GM18499 (cell line): Measurements from ENCODE around the gene ZNF460.

Experiments
- ATAC-seq: cut with Tn5 transposase; IDR thresholded peaks from one replicate; pipeline ENCODE4 v1.9.1; 2021; ENCODE audit warnings: moderate number of reproducible peaks; ENCODE audit not compliant: insufficient read depth, unreplicated experiment

The ZNF460 gene

DNA sequence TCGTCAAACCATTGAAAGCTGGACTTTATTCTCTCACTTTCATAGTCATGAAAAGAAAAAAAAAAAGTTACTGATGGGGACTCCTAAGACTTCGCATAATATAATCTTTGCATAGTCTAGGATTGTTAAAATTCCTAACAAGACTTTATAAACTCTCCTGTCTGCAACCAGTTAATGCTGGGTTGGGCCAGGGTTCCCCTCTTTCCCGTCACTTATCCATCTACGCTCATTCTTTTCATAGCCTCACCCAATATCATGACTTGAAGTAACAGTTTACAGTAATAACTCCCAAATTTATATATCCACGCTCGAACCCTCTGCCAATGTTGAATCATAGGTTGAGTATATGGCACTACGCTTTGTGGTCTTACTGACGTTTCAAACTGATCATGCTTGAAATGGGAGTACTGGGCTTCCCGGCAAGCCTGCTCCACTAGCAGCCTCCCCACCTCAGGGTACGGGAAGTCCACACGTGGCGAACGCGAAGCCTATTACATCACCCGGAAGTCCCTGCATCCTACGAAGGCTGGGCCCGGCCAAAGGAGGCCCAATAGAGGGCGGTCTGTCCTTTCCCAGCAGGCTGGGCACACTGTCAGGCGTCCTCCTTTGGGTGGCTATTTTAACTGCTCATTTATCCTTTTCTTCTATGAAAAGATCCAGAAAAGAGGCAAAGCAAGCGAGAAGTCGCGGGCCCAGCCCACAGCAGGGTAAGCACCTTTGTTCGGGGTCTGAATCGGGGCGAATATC, 694 bp upstream of the ZNF460 start:
- ATAC-seq, result peak; percentile 43

DNA sequence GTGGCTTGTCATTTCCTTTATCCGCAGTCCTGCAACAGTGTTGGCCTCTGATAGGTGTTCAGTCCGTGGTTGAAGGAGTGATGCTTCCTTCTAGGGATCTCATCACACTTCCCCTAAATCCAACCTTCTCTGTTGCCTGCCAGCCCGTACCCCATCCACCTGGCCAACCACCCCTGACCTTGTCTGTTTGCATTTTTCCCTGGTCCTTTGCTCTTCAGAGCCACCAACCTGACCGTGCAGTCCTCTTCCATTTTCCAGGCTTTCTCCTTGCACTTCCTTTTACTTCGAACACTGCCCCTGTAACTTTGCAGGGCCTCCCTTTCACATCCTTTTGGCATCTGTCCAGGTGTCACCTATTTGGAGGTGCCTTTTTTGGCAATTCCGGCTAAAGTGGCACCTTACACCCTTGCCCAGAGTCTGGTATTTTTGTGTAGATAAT, 696 bp downstream of the ZNF460 start:
- no peak for ATAC-seq

DNA sequence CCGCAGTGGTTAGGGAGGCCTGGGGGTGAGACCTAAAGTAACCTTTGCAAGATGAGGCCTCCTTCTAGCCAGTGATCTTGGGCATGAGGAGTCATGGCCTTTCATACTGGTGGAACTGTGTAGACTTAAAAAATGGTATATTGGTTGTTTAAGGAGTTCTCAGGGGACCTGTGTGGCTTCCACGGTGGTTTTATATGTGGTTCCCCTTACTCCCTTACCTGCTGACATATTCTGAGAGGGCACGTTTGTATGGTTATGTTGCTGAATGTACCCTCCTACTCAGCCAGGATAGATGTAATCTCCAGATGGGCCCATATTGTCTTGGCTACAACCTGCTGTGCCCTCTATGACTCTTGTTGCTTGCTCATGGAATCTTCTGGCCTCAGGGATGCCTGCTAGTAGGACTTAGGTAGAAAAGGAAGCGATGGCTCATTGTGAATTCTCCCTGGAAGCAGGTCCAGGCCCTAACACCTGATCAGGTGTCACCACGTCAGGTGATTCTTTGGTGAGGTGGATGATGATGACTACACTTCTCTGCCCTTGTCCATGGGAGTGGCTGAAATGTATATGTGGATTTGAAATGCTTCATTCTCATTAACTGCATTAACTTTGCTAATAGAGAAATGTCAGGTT, 1.8 kb downstream of the ZNF460 start:
- ATAC-seq, result no peak

DNA sequence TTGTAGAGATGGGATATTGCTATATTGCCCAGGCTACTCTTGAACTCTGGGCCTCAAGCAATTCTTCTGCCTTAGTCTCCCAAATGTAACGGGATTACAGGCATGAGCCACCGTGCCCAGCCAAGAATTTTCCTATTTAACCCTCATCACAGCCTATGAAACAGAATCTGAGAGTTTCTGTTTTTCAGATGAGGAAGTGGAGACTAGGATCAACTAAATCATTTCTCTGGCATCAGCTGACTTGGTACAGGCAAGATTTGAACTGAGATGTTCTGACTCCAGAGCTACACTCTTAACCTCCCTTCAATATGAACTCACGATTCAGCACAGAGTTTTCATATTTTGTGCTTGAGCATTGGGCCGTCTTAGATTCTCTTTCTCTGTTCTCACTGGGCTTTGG, 8.1 kb downstream of the ZNF460 start:
- ATAC-seq, result no peak

DNA sequence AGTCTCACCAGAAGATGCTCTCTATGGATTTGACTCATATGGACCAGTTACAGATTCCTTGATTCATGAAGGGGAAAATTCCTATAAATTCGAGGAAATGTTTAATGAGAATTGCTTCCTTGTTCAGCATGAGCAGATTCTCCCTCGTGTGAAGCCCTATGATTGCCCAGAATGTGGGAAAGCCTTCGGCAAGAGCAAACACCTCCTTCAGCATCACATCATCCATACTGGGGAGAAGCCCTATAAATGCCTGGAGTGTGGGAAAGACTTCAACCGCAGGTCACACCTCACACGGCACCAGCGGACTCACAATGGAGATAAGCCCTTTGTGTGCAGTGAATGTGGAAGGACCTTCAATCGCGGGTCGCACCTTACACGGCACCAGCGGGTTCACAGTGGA, 10.7 kb downstream of the ZNF460 start:
- ATAC-seq, result no peak

DNA sequence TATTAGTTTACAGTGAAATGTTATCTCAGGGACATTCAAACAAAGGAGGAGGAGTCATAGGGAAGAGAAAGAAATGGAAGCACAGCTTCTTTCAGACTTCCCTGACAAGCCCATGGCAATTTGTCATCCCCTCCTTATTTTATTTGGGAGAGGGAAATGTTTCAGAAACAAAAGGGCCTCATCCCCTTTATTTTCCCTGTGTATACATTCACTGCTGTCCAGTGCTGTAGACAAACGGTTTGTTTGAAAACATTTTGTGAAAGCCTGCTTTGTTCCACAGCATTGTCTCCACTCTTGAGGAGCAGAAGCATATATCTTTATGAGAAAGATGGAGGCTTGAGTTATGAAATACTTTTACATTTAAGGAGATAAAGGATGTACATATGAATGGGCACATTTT, 12.3 kb downstream of the ZNF460 start:
- ATAC-seq, result no peak

DNA sequence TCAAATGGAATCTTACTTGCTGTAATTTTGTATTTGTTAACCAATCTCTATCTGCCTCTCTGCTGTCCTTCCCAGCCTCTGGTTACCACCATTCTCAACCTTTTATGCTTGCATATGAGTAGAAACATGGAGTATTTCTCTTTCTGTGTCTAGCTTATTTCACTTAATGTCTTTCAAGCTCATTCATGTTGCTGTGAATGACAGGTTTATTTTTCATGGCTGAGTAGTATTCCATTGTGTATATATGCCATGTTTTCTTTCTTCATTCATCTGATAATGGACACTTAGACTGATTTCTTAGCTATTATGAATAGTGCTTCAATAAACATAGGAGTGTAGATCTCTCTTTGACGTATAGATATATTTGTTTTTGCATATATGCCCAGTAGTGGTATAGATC, 13.4 kb downstream of the ZNF460 start:
- ATAC-seq, result no peak

DNA sequence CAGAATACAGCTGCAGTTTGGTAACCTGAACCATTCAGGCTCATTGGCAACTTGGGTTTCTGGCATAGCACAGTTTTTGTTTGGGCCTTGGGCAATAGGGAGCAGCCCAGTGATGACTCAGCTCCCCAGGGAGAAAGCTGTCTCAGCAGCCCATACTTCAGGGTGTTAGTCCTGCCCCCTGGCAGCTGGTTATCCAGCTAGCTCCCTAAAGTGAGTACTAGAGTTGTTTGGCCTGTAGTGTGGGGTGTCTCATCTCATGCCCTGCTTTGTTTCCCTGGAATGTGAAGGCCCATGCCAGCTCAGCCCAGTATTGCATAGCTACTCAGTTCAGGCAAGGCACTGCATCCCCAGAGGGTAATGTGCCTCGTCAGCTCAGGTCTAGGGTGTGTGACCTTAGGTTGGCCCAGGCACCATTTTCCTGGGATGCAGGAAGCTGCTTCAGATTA, 21.8 kb downstream of the ZNF460 start:
- ATAC-seq, result no peak

DNA sequence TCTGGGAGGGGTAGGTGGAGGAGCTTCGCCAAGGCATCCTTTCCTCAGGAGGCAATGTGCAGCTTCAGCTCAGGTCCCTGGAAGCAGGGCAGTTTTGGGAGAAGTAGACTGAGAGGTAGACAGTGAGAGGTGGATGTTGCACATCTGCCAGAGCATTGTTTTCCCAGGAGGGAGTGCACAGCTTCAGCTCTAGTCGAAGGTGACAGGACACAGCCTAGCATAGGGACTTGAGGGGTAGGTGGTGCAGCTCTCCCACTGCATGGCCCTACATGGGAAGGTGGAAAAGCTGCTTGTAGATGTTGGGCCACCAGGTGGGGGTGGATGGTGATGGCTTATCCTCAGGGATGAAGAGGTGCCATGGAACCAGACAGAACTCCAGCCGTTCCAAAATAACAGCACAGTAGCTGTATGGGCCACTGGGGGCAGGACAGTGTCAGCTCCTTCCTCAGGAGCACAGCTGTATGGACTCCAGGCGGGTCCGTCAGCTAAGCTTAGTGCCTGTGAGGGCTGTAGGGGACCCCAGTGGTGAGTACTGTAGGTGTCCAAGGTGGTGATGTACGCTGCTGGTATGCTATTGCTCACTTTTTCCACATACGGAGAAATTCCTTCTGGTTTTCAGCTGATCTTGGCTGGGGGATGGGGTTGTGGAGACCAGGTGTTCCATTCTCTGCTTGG, 22.6 kb downstream of the ZNF460 start:
- no peak for ATAC-seq

DNA sequence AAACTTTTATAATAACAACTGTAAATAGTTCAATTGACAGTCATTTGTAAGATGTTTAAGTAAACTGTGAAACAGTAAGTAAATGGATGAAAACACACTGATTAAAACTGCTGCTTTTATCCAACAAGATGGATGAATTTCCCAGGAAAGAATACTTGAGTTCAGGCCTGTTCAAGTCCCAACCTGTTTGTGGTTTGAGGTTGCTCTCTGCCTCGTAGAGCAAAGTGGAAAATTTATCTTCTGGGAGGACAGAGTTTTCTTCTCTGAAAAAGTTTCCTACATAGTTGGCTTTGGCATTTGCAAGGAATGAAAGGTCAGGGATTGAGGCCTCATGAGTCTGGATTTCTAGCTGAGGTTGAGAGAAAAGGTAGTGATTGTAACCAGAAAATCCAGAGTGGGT, 24.8 kb downstream of the ZNF460 start:
- no peak for ATAC-seq

DNA sequence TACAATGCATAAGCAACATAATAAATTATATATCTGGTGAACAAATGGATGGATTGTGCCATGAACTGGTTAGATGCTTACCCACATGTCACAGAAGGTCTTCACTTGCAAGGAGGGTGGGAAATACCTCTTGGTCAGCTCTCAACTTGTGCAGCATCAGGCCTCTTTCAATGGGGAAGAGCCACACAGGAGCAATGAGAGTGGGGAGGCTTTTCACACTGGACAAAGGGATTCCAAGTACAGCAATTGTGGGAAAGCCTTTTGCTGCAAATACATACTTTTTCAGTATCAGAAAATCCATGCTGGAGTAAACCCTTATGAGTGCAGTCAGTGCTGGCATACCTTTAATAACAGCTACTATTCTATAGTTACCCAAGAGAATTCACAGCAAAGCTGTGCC, 28.2 kb downstream of the ZNF460 start:
- ATAC-seq, result no peak

DNA sequence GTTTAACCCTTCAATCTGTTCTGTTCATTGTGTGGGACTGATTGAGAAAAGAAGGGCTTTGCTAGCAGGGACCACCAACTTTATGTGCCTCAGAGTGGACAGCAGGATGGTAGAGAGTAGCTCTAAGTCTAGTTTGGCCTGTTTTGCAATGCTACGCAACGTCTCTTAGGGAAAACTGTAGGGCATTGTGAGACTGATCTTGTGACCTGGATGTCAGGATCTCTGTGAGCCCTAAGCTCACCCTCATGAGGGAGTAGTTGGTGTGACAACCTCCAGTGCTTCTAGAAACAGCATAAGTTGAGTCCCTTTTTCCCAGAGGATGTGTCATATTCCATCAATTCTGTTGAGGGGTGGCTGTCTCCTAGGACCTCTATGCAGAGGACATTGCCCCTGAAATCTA, 30.5 kb downstream of the ZNF460 start:
- ATAC-seq, result no peak

DNA sequence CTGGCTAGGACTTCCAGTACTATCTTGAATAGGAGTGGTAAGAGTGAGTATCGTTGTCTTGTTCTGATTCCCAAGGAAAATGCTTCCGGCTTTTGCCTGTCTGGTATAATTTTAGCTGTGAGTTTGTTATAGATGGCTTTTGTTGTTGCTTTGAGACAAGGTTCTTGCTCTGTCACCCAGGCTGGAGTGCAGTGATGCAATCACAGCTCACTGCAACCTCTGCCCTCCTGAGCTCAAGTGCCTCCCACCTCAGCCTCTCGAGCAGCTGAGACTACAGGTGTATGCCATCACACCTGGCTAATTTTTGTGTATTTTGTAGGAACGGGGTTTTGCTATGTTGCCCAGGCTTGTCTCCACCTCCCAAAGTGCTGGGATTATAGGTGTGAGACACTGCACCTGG, 33.9 kb downstream of the ZNF460 start:
- ATAC-seq, result no peak

DNA sequence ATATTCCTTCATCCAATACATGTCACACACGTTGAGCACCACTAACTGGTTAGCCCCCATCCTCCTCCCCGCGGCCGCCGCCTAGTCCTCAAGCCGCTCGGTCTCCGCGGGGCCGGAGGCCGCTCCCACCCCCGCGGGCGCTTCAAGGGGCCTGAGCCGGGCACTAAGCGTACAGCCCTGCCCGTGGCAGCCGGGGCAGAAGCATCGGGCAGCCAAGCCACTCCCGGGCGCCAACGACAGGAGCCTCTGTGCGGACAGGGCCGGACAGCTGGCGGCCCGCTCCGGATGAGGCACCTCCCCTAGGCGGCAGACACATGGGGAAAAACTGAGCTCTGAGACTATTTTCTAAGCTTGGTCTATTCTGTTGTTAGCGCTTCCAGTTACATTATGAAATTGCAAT, 37.2 kb downstream of the ZNF460 start:
- ATAC-seq, result no peak

DNA sequence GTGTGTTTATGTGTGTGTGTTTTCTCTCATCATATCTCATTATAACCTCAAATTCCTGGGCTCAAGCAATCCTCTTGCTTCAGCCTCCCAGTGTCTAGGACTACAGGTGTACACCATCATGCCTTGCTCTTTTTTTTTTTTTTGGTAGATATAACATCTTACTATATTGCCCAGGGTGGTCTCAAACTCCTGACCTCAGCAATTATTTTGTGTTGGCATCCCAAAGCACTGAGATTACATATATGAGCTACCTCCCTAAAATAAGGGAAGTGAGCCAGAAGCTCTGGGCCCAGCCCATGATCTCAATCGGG, 39.5 kb downstream of the ZNF460 start:
- no peak for ATAC-seq

DNA sequence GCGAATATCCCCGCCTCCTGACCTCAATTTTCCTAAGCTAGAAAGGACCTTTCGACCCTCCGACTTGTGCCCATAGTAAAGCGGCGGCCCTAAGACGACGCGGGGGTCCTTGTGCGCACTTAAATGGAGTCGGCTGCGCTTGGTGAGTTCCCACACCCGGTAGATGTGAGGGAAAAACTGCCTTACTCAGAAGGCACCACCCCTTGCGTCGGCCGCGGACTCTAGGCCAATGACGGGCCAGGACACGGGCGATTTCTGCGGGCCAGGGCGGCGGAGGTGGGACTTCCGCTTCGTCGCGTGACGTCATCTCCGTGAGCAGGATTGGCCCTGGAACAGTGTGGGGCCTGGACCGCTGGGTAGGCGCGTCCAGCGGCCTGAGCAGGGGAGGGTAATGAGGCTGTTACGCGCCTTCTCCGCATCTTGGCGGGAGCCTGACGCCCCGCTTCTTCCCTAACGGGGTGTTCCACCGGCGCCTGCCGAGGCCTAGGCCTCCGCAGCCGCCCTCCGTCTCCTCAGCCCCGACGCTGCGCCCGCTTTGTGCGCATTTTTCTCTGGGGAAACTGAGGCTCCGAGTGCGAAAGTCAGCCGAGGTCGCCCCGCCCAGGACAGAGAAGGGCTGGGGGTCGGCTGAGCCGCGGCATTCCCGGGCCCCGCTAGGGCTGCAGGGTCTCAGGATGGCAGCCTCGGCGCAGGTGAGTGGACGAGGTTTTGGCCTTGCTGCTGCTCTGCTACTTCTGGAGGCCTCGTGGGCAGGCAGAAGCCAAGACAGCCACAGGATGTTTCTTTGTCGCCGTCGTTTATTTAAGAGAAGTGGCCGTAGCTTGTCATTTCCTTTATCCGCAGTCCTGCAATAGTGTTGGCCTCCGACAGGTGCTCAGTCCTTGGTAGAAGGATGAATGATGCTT, 40.1 kb downstream of the ZNF460 start, which contains the start of gene ZNF543:
ZNF543 (plus strand) TSS at position 293 of the 905 bp plus-strand sequence; CDS start at position 675, 382 bp downstream.
- ATAC-seq, result no peak

DNA sequence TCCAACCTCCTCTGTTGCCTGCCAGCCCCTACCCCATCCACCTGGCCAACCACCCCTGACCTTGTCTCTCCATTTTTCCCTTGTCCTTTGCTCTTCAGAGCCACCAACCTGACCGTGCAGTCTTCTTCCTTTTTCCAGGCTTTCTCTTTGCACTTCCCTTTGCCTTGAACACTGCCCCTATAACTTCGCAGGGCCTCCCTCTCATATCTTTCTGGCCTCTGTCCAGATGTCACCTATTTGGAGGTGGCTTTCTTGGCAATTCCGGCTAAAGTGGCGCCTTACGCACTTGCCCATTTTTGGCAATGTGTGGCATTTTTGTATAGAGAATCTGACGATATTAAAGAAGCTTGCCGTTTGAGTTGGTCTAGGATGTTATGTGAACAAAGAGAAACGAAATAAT, 40.8 kb downstream of the ZNF460 start:
- ATAC-seq, result no peak

DNA sequence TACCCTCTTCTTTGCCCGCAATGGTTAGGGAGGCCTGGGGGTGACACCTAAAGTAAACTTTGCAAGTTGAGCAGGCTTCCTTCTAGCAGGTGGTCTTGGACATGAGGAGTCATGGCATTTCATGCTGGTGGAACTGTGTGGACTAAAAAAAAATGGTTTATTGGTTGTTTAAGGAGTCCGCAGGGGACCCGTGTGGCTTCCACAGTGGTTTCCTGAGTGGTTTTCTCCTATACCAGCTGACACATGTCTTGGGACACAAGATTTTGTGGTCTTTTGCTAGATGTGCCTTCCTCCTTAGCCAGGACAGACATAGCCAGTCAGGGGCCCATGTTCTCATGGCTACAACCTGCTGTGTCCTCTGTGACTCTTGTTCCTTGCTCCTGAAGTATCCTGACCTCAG, 41.5 kb downstream of the ZNF460 start:
- ATAC-seq, result no peak

DNA sequence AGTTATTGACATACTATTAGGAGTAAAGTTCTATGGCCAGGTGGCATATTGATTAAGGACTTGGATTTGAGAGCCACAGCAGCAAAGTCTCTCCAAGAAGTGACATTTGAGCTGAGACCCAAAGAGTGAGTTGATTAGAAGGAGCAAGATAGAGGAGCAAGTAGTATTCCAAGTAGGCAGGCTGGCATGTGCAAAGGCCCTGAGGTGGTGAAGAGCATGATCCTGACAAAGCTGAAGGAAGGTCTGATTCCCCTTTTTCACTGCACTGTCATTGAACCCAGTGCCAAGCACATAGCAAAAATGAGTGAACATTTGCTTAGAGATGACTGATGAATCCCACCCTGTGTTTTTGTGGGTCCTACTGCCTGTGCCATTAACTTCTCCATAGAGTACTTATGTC, 44.7 kb downstream of the ZNF460 start:
- ATAC-seq, result no peak

DNA sequence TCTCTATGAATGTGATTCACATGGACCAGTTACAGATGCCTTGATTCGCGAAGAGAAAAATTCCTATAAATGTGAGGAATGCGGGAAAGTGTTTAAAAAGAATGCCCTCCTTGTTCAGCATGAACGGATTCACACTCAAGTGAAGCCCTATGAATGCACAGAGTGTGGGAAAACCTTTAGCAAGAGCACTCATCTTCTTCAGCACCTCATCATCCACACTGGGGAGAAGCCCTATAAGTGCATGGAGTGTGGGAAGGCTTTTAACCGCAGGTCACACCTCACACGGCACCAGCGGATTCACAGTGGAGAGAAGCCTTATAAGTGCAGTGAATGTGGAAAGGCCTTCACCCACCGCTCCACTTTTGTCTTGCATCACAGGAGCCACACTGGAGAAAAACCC, 47.7 kb downstream of the ZNF460 start:
- no peak for ATAC-seq

DNA sequence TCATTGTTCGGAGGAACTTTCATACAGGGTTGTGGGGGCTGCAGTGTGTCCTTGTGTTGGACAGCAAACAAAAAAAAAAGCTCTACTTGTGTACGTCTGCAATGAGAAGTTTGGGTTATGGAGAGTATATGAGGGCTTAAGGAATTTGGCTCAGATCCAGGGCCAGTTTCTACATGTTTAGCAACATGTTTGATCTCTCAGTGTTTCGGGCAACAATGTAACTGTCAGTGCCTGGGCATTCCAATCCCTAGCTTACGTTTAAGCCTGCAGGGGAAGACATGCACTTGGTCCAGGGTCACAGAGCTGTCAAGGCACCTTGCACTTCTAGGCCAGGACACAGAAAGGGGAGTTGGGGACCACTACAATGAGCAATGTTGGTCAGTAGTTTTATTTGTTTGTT, 53.9 kb downstream of the ZNF460 start:
- no peak for ATAC-seq
